HG03442 (cell line): Measurements from ENCODE around the gene RNF113A.
A peak's percentile ranks its signal among the peaks of the same experiment; 100 is the strongest.
"Not testable (repeated sequence)": the region's sequence is repeated elsewhere in the genome, so short reads cannot be mapped to it uniquely, and the experiment has no call there.

Experiments
- ATAC-seq: cut with Tn5 transposase; IDR thresholded peaks from one replicate; pipeline ENCODE4 v1.9.1; 2021; ENCODE audit warnings: mild to moderate bottlenecking, moderate library complexity; ENCODE audit not compliant: unreplicated experiment

Gene RNF113A

GRCh38 chrX:119871599-119872395 is at the start of gene RNF113A, which contains the start of gene NDUFA1:
RNF113A (minus strand) TSS chrX:119871733; CDS start chrX:119871613, 120 bp downstream.
NDUFA1 (plus strand) TSS chrX:119871832; CDS start chrX:119871912, 80 bp downstream.
- ATAC-seq: peak; percentile 91

GRCh38 chrX:119919835-119920585 is 48.5 kb upstream of the RNF113A start:
- no peak for ATAC-seq

GRCh38 chrX:119917877-119918276 is 46.3 kb upstream of the RNF113A start:
- no peak for ATAC-seq

GRCh38 chrX:119916310-119916709 is 44.8 kb upstream of the RNF113A start:
- no peak for ATAC-seq

- no peak for ATAC-seq
Observed at GRCh38 chrX:119900976-119901375, 29.4 kb upstream of the RNF113A start.

GRCh38 chrX:119899125-119899524 is 27.6 kb upstream of the RNF113A start:
- ATAC-seq: no peak

- ATAC-seq: no peak
Observed at GRCh38 chrX:119895843-119896326, 24.4 kb upstream of the RNF113A start, which contains the start of gene AKAP14. AKAP14 (plus strand) TSS chrX:119895893; CDS start chrX:119903224, 7,331 bp downstream.

GRCh38 chrX:119891961-119892692 is 20.6 kb upstream of the RNF113A start:
- not testable (repeated sequence) for ATAC-seq

- ATAC-seq: not testable (repeated sequence)
Observed at GRCh38 chrX:119890626-119891025, 19.1 kb upstream of the RNF113A start.

- ATAC-seq: peak; percentile 65
Observed at GRCh38 chrX:119887721-119888425, 16.3 kb upstream of the RNF113A start.

- peak; percentile 50 for ATAC-seq
Observed at GRCh38 chrX:119885554-119886428, 14.3 kb upstream of the RNF113A start.

GRCh38 chrX:119880552-119881437 is 9.3 kb upstream of the RNF113A start:
- peak; percentile 66 for ATAC-seq

- ATAC-seq: no peak
Observed at GRCh38 chrX:119880076-119880475, 8.5 kb upstream of the RNF113A start.

GRCh38 chrX:119878740-119879139 is 7.2 kb upstream of the RNF113A start:
- ATAC-seq: no peak

GRCh38 chrX:119871245-119871598 is 311 bp downstream of the RNF113A start:
- ATAC-seq: peak; percentile 36

GRCh38 chrX:119870626-119871131 is 854 bp downstream of the RNF113A start:
- peak; percentile 16 for ATAC-seq

- no peak for ATAC-seq
Observed at GRCh38 chrX:119853444-119853843, 18.1 kb downstream of the RNF113A start.
